GM21528 (cell line): ENCODE measurements around the gene TMEM270.

Experiments
- ATAC-seq: cut with Tn5 transposase; IDR thresholded peaks from one replicate; pipeline ENCODE4 v1.9.1; 2021; ENCODE audit warnings: mild to moderate bottlenecking, moderate library complexity; ENCODE audit not compliant: unreplicated experiment, low FRiP score

The TMEM270 gene

GRCh38 chr7:73851410-73852338, 9.3 kb upstream of the TMEM270 start:
- peak; percentile 60 for ATAC-seq

GRCh38 chr7:73852500-73852899, 8.5 kb upstream of the TMEM270 start:
- ATAC-seq, result no peak

DNA sequence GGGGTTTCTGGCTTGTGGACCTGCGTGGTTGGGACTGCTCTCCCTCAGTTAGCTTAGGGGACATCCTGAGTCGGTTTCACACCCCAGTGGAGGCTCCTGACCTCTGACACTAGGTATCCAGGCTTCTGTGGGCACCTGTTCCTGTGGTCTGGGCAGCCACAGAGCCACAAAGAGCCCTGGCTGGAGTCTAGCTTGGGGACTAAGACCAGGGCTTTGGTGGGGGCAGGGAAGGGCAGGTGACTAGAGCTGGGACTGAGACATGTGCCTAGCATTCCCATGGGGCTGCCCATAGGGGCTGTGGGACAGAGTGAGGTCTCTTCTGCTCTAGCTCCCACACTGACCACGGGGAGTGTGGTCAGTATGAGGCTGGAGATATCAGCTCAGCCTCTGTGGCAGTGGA, 4.0 kb upstream of the TMEM270 start:
- ATAC-seq, result no peak

GRCh38 chr7:73858807-73859206, 2.2 kb upstream of the TMEM270 start:
- no peak for ATAC-seq

- no peak for ATAC-seq
These were observed 346 bp downstream of the TMEM270 start for GRCh38 chr7:73861305-73861704.

DNA sequence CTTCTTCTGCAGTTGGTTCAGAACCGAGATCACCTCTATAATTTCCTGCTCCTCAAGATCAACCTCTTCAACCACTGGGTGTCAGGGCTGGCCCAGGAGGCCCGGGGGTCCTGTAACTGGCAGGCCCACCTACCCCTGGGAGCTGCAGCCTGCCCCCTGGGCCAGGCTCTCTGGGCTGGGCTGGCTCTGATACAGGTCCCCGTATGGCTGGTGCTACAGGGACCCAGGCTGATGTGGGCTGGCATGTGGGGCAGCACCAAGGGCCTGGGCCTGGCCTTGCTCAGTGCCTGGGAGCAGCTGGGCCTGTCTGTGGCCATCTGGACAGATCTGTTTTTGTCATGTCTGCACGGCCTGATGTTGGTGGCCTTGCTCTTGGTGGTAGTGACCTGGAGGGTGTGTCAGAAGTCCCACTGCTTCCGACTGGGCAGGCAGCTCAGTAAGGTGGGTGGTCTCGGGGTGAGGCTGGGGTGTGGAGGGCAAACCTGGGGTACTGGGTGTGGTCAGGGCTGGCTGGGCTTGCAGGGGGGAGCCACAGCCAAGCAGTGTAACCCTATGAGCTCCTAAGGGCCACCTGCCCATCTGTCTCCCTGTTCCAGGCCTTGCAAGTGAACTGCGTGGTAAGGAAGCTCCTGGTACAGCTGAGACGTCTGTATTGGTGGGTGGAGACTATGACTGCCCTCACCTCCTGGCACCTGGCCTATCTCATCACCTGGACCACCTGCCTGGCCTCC, 4.2 kb downstream of the TMEM270 start:
- no peak for ATAC-seq

DNA sequence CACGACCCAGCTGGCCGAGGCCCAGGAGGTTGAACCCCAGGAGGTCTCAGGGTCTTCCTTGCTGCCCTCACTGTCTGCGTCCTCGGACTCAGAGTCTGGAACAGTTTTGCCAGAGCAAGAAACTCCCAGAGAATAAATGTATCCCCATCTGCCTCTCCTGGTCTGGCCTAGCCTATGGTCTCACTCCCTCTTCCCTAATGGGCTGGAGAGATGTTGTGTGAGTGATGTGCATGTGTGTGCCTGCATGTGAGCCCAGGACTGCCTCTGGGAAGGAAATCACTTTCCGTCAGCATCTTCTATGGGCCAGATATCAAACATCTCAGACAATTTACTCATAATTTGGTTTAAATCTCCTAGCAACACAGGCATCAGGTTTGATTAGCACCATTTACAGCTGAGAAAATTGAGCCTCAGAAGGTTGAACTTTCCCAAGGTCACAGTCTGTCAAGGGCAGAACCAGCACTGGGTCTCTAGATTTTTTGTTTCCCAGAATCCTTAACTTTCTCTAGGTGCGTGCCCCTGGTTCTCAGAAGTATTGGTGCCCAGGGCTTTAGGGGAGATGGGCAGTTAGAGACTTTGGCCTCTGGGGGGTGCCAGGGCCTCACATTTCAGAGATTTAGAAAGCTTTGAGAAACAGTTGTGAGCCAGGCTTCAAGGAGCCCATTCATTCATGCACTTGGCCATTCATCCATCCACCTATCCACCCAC, 4.9 kb downstream of the TMEM270 start:
- ATAC-seq, result no peak

GRCh38 chr7:73866446-73866767, 5.4 kb downstream of the TMEM270 start:
- ATAC-seq, result no peak

- ATAC-seq, result no peak
These were observed 8.2 kb downstream of the TMEM270 start for GRCh38 chr7:73869011-73869798.

DNA sequence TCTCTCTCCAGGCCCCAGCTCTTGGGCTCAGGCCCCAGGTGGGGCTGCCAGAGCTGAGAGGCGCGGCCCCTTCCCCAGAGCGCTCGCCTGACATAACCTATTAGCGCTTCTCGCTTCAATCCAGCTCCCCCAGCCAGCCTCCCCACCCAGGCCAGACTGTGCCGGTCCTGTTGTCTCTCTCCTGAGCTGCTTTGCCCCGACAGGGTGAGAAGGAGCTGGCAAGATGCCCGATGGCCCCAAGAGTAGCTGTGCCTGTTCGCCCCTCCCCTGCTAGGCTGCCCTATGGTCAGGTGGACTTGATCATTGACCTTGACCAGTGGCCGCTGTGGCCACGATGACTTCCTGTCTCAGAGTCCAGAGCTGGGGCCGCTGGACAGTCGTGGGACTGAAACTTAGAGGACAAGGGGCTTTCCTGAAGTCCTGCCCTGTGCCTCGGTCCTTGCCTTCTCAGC, 9.1 kb downstream of the TMEM270 start:
- ATAC-seq, result no peak

DNA sequence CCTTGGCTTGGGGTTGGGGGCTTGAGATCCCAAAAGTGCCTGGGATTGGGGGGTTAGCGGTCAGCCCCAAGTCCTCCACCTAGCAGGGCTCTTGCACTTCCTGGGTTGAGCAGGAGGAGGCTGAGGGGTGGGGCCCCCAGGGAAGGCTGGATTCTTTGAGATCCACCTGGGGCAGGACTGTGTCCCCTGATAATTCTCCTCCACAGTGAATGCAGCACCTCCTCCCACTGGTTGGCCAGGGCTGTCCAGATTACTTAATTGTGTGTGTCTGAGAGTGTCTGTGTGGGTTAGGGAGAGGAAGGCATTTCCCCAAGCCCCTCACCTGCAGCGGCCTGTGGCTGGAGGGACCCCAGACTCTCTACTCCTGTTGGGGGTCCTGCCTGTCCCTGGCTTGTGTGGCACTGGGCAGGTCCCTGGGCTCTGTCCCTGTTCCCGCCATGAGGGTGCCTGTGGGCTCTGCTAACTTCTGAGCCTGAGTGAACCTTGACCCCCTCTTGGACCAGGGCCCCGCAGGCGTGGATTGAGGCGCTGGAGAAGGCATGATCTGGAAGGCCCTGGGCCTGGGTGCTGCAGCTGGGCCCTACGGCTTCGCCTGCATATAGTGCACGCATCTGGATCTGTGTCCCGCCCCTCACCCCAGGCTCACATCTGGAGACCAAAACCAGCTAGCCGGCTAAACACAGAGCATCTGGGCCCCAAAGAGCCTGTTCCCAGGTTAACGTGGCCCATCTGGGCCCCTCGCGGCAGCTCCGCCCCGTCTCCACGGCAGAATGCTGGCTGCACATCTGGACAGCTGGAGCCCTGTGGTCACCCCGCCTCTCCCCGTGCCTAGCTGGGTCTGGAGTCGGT, 10.4 kb downstream of the TMEM270 start:
- ATAC-seq, result no peak

GRCh38 chr7:73872056-73872908, 11.3 kb downstream of the TMEM270 start:
- no peak for ATAC-seq

- ATAC-seq, result no peak
These were observed 15.4 kb downstream of the TMEM270 start for GRCh38 chr7:73876361-73876760.

DNA sequence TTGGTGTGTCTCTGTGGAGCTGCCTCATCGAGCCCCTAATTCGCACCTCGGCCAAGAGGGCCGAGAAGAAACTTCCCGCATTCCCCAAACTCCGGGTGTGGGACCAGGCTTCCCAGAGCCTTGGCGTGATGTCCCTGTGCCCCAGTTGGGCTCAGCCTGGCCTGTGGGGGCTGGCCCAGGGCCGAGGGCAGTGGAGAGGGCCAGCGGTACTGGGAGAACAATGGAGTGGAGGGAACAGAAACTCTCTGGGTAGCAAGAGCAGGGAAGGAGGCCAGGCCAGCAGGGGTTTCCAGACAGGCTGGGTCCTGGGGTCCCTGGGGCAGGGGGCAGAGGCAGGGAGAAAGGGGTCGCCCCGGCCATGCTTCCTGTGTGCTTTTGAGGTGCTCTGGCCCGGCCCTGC, 16.0 kb downstream of the TMEM270 start:
- no peak for ATAC-seq

GRCh38 chr7:73879977-73880681, 19.2 kb downstream of the TMEM270 start:
- no peak for ATAC-seq

GRCh38 chr7:73880755-73881328, 19.9 kb downstream of the TMEM270 start:
- no peak for ATAC-seq

DNA sequence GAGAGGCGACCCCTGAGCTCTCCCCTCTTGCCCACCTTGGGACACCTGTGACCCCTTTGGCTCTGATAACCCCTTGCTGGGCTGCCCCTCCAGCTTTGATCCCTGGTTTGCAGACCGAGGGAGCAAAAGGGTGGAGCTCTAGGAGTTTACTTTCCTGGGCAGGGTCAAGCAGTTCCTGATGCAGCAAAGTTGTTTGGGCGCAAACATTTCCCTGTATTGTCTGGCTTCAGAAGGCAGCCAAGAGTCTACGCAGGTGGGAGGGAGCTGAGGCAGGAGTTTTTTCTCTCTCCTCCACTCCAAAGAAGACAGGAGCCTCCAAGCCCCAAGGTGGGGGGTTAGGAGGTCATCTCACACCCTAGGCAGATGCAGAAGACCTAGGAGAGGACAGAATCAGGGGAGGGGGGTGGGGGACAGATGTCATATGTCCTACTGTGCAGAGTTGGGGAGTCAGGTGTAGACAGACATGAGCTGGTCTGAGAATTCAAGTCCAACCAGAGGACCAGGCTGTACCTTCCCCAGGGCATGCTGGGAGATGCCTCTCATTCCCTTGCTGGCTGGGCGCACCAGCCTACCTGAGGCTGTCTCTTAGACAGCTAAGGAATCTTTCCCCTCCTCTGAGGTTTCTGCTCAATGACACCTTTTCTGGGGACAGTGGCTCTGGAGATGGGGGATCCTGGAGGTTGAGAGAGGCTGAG, 20.5 kb downstream of the TMEM270 start:
- no peak for ATAC-seq
